GM19467 (cell line): ENCODE data around the gene CRTC2.

ENCODE experiments used
- ATAC-seq: cut with Tn5 transposase; IDR thresholded peaks from one replicate; pipeline ENCODE4 v1.9.1; 2021; ENCODE audit warnings: mild to moderate bottlenecking, moderate library complexity; ENCODE audit not compliant: unreplicated experiment

The CRTC2 gene

GRCh38 chr1:153899509-153899908 lies 58.9 kb downstream of the CRTC2 start:
- ATAC-seq: no peak
